GM12874 (cell line): ENCODE data around the gene ANXA6.

Experiments
- CTCF ChIP-seq: IDR thresholded peaks from 2 replicates; pipeline ENCODE4 v1.5.1; 2011; ENCODE audit warnings: low read depth, mild to moderate bottlenecking, control low read depth, low read length, moderate library complexity; ENCODE audit not compliant: insufficient read depth

The ANXA6 gene

DNA sequence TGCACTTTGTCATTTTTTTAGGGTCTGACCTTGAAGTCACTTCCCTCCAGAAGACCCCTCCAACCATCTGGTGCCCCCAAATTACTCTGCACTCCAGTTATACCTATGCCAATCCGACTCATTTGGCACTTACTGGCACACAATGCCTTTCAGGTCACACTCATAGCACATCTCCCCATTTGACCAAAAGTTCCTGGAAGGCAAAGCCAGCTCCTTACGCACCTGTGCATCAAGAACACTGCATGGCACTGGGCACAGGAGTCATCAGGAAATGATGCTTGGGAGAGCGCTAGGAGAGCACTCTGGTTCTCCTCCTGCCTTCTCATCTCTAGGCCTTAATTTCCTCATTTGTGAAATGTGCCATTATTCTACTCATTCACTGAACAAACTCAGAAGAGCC is 79.6 kb downstream of the ANXA6 start:
- no peak for TF ChIP-seq CTCF

GRCh38 chr5:151077419-151077818 is 80.2 kb downstream of the ANXA6 start:
- TF ChIP-seq CTCF, result no peak

GRCh38 chr5:151076616-151077015 is 81.0 kb downstream of the ANXA6 start:
- 0 out of 2 replicates have a peak, but pooled peaks have one; percentile 7 for TF ChIP-seq CTCF

GRCh38 chr5:151075698-151076331 is 81.8 kb downstream of the ANXA6 start:
- no peak for TF ChIP-seq CTCF

- no peak for TF ChIP-seq CTCF
These were observed 83.0 kb downstream of the ANXA6 start for GRCh38 chr5:151074557-151074956.

GRCh38 chr5:151073280-151073679 is 84.3 kb downstream of the ANXA6 start:
- no peak for TF ChIP-seq CTCF

- TF ChIP-seq CTCF, result no peak
These were observed 85.0 kb downstream of the ANXA6 start for GRCh38 chr5:151072630-151073025.
